Stimulated activated CD8-positive, alpha-beta memory T cell treated with anti-CD3 and anti-CD28 coated beads, Interleukin-15, amount 100 ng/mL, for 48 hours (primary cell): ENCODE data around the gene IFNA13.
A peak's percentile ranks its signal among the peaks of the same experiment; 100 is the strongest.
"Not testable (repeated sequence)": the region's sequence is repeated elsewhere in the genome, so short reads cannot be mapped to it uniquely, and the experiment has no call there.

Experiments used
- DNase-seq, 2 donors: peaks; one replicate each; pipeline ENCODE4 v3.0.0-alpha.2; 2020; ENCODE audit warnings: low read depth in 2 of 2

IFNA13 gene

GRCh38 chr9:21367957-21368356 lies at the start of gene IFNA13:
Gene IFNA13 (minus strand): TSS chr9:21368057. CDS start chr9:21368010, 47 bp downstream.
- DNase-seq: no peak

GRCh38 chr9:21415493-21416267 lies 47.8 kb upstream of the IFNA13 start:
- DNase-seq: no peak

GRCh38 chr9:21414220-21414940 lies 46.5 kb upstream of the IFNA13 start:
- DNase-seq: no peak

GRCh38 chr9:21413624-21414023 lies 45.8 kb upstream of the IFNA13 start:
- DNase-seq: no peak

GRCh38 chr9:21413151-21413550 lies 45.3 kb upstream of the IFNA13 start:
- no peak for DNase-seq

GRCh38 chr9:21412107-21412506 lies 44.2 kb upstream of the IFNA13 start:
- no peak for DNase-seq

- no peak for DNase-seq
Measured at GRCh38 chr9:21408817-21409216, 41.0 kb upstream of the IFNA13 start, which contains the start of gene IFNA8. Gene IFNA8 (plus strand): TSS chr9:21409117. CDS start chr9:21409177, 60 bp downstream.

GRCh38 chr9:21404146-21404545 lies 36.3 kb upstream of the IFNA13 start:
- DNase-seq: no peak

- DNase-seq: no peak
Measured at GRCh38 chr9:21402386-21403251, 34.8 kb upstream of the IFNA13 start.

GRCh38 chr9:21399956-21400355 lies 32.1 kb upstream of the IFNA13 start:
- DNase-seq: no peak

GRCh38 chr9:21398955-21399489 lies 31.2 kb upstream of the IFNA13 start:
- no peak for DNase-seq

GRCh38 chr9:21395778-21396717 lies 28.2 kb upstream of the IFNA13 start:
- peak; percentile 9 to 32 for DNase-seq

- no peak for DNase-seq
Measured at GRCh38 chr9:21392270-21392669, 24.4 kb upstream of the IFNA13 start.

GRCh38 chr9:21385131-21385670 lies 17.3 kb upstream of the IFNA13 start, which contains the start of gene IFNA2:
Gene IFNA2 (minus strand): TSS chr9:21385398. CDS start chr9:21385329, 69 bp downstream.
- no peak for DNase-seq

GRCh38 chr9:21383627-21384026 lies 15.8 kb upstream of the IFNA13 start:
- no peak for DNase-seq

- DNase-seq: no peak
Measured at GRCh38 chr9:21381448-21382339, 13.8 kb upstream of the IFNA13 start.

GRCh38 chr9:21371467-21371866 lies 3.6 kb upstream of the IFNA13 start:
- not testable (repeated sequence) for DNase-seq

GRCh38 chr9:21367169-21367568 lies 688 bp downstream of the IFNA13 start:
- DNase-seq: not testable (repeated sequence)

GRCh38 chr9:21362287-21362686 lies 5.6 kb downstream of the IFNA13 start:
- no peak for DNase-seq
